GM04503 (cell line): Measurements from ENCODE around the gene OR2T2.
"Not testable (repeated sequence)": the region's sequence is repeated elsewhere in the genome, so short reads cannot be mapped to it uniquely, and the experiment has no call there.

Source experiments
- DNase-seq: peaks from one replicate; pipeline ENCODE4 v3.0.0-alpha.2; 2012; ENCODE audit warnings: low read depth

OR2T2 gene

GRCh38 chr1:248450466-248451145, 5.2 kb downstream of the OR2T2 start:
- not testable (repeated sequence) for DNase-seq

GRCh38 chr1:248453619-248454018, 8.2 kb downstream of the OR2T2 start:
- not testable (repeated sequence) for DNase-seq

GRCh38 chr1:248455045-248455444, 9.6 kb downstream of the OR2T2 start:
- DNase-seq, result not testable (repeated sequence)

- not testable (repeated sequence) for DNase-seq
These were observed 11.2 kb downstream of the OR2T2 start for GRCh38 chr1:248456635-248457034.

GRCh38 chr1:248459117-248459516, 13.7 kb downstream of the OR2T2 start:
- not testable (repeated sequence) for DNase-seq

- no peak for DNase-seq
These were observed 25.7 kb downstream of the OR2T2 start for GRCh38 chr1:248471154-248471553.

GRCh38 chr1:248472111-248472510, 26.7 kb downstream of the OR2T2 start:
- DNase-seq, result not testable (repeated sequence)

GRCh38 chr1:248473051-248473450, 27.6 kb downstream of the OR2T2 start, which contains the start of gene OR2T3:
Gene OR2T3, plus strand, starts transcription at chr1:248473351. Its CDS starts 0 bp downstream, at chr1:248473351.
- DNase-seq, result not testable (repeated sequence)

- DNase-seq, result not testable (repeated sequence)
These were observed 30.2 kb downstream of the OR2T2 start for GRCh38 chr1:248475660-248476059.

- DNase-seq, result not testable (repeated sequence)
These were observed 36.5 kb downstream of the OR2T2 start for GRCh38 chr1:248481686-248482579.

- not testable (repeated sequence) for DNase-seq
These were observed 42.9 kb downstream of the OR2T2 start, which contains the start of gene OR2T5 for GRCh38 chr1:248488289-248488688. Gene OR2T5, plus strand, starts transcription at chr1:248488589. Its CDS starts 0 bp downstream, at chr1:248488589.

GRCh38 chr1:248496661-248497060, 51.2 kb downstream of the OR2T2 start:
- DNase-seq, result not testable (repeated sequence)

- DNase-seq, result not testable (repeated sequence)
These were observed 55.0 kb downstream of the OR2T2 start for GRCh38 chr1:248500305-248501035.
